ENCODE measurements around the gene CPEB2.

GRCh38 chr4:15068298-15068697 is 66.0 kb downstream of the CPEB2 start:
- no peak for TF ChIP-seq SP1 (CRISPR knock-in tag; conservative IDR thresholded peaks at IDR 0.05)
- TF ChIP-seq RORB (CRISPR knock-in tag; IDR thresholded peaks at IDR 0.05) = no peak
- no peak for TF ChIP-seq ELF4 (CRISPR knock-in tag; IDR thresholded peaks at IDR 0.05; ENCODE audit: low read depth)
- TF ChIP-seq NFYB (CRISPR knock-in tag; conservative IDR thresholded peaks at IDR 0.05; ENCODE audit: low read depth) = no peak
